AG09309 (cell line): ENCODE results near the gene YIPF4.
"Not testable (repeated sequence)": the region's sequence is repeated elsewhere in the genome, so short reads cannot be mapped to it uniquely, and the experiment has no call there.

Experiments
- DNase-seq: peaks from one replicate; pipeline ENCODE4 v3.0.0-alpha.2; 2010; ENCODE audit warnings: low read depth
- H3K4me3 ChIP-seq: 2 replicates; pipeline ENCODE4 v1.5.1; 2011; ENCODE audit warnings: mild to moderate bottlenecking, low read depth, low read length, moderate library complexity; ENCODE audit not compliant: control insufficient read depth
- TF ChIP-seq, protein P1 (sequence below): IDR thresholded peaks from 2 replicates; pipeline ENCODE4 v1.5.1; 2011; ENCODE audit warnings: mild to moderate bottlenecking, low read depth, low read length, inconsistent platforms; ENCODE audit not compliant: insufficient read depth, control insufficient read depth; ENCODE audit errors: missing control alignments

The YIPF4 gene

DNA sequence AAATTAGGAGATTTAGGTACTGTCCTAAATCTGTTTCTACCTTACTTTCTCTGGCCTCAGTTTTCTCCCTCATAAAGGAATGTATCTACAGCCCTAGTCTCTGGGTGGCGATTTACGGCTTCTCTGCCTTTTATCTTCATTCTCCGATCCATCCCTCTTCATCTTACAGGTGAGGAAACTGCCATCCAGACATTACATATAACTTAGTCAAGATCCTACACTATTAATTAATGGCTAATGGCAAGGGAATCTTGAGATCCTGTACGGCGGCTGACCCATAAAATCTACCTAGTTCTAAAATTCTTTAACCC is 386 bp upstream of the YIPF4 start:
- DNase-seq, result no peak
- TF ChIP-seq, protein P1, sequence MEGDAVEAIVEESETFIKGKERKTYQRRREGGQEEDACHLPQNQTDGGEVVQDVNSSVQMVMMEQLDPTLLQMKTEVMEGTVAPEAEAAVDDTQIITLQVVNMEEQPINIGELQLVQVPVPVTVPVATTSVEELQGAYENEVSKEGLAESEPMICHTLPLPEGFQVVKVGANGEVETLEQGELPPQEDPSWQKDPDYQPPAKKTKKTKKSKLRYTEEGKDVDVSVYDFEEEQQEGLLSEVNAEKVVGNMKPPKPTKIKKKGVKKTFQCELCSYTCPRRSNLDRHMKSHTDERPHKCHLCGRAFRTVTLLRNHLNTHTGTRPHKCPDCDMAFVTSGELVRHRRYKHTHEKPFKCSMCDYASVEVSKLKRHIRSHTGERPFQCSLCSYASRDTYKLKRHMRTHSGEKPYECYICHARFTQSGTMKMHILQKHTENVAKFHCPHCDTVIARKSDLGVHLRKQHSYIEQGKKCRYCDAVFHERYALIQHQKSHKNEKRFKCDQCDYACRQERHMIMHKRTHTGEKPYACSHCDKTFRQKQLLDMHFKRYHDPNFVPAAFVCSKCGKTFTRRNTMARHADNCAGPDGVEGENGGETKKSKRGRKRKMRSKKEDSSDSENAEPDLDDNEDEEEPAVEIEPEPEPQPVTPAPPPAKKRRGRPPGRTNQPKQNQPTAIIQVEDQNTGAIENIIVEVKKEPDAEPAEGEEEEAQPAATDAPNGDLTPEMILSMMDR, result no peak

GRCh38 chr2:32278478-32278853 is 762 bp downstream of the YIPF4 start:
- peak overlapping the region; percentile 100 for H3K4me3 ChIP-seq
- TF ChIP-seq, protein P1, result no peak
- DNase-seq, result no peak

More for the DNA sequence above, 386 bp upstream of the YIPF4 start:
- H3K4me3 ChIP-seq, result peak overlapping the region; percentile 100

DNA sequence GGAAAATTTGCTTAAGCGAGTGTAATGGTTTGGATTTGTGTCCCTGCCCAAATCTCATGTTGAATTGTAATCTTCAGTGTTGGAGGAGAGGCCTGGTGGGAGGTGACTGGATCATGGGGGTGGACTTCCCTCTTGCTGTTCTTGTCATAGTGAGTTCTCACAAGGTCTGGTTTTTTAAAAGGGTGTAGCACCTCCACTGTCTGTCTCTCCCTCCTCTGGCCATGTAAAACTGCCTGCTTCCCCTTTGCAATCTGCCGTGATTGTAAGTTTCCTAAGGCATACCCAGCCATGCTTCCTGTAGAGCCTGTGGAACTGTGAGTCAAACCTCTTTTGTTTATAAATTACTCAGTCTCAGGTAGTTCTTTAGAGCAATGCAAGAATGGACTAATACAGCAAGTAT is 6.6 kb downstream of the YIPF4 start:
- H3K4me3 ChIP-seq, result no peak overlapping the region
- DNase-seq, result no peak
- TF ChIP-seq, protein P1, result no peak

DNA sequence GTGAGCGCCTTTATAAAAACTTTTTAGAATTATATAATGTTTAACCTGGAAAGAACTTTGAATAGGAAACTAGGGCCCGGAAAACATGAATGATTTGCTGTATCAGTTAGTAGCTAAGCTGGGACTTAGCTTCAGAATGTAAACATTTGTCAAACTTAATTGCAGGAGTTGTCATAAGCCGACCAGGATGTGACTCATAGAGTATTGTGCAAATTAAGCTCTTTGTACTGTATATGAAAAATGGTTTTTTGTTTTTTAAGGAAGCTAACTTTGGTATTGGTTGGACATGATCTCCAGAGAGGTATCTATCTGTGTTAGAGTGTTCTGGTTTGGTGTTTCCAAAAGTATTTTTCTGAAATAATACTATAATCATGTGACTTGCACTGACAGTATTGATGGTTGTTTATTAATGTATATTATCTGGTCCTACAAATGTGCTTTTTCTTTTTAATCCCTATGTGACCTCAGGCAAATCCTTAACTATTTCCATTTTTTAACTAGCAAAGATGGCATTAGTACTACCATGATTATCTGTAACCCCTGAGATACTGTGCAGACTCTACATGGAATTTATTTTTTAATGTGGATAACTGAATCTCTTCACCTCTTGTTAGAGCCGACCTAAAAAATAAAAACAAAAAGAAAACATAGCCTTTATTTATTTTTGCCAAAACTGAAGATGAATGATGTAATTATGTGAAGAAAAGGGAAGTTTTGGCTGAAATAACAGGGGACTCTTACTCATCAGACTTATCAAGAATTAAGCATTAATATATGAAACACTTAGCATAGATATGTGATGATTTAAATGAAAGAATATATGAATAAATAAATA is 11.7 kb downstream of the YIPF4 start:
- no peak overlapping the region for H3K4me3 ChIP-seq
- TF ChIP-seq, protein P1, result no peak
- DNase-seq, result peak; percentile 23

DNA sequence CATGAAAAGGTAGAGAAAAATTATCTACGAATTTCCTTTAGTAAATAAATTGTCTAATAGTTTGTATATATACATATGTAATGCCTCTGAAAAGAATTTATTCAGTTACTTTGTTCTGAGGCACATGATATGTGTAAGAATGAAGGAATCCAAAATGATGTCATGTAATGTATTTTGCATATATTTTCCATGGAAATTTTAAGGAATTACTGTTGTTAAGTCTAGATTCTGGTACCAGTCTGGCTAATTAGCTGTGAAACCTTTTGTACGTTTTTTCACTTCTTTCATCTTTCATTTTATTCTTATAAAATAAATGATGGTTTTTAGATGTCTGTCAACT is 12.3 kb downstream of the YIPF4 start:
- TF ChIP-seq, protein P1, result no peak
- no peak overlapping the region for H3K4me3 ChIP-seq
- DNase-seq, result no peak

- DNase-seq, result no peak
- H3K4me3 ChIP-seq, result no peak overlapping the region
- TF ChIP-seq, protein P1, result no peak
Observed at GRCh38 chr2:32291746-32292145, 14.0 kb downstream of the YIPF4 start.

GRCh38 chr2:32293493-32293892 is 15.8 kb downstream of the YIPF4 start:
- DNase-seq, H3K4me3 ChIP-seq: not testable (repeated sequence)

DNA sequence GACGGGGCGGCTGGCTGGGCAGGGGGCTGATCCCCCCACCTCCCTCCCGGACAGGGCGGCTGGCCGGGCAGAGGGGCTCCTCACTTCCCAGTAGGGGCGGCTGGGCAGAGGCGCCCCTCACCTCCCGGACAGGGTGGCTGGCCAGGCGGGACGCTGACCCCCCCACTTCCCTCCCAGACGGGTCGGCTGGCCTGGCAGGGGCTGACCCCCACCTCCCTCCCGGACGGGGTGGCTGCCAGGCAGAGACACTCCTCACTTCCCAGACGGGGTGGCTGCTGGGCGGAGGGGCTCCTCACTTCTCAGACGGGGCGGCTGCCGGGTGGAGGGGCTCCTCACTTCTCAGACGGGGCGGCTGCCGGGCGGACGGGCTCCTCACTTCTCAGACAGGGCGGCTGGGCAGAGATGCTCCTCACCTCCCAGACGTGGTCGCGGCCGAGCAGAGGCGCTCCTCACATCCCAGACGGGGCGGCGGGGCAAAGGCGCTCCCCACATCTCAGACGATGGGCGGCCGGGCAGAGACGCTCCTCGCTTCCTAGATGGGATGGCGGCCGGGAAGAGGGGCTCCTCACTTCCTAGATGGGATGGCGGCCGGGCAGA is 16.4 kb downstream of the YIPF4 start:
- not testable (repeated sequence) for H3K4me3 ChIP-seq, DNase-seq
